HUES48 (cell line): ENCODE data around the gene CST6.

Source experiments
- H3K27ac ChIP-seq: one replicate; pipeline ENCODE4 v1.7.0; 2013; ENCODE audit warnings: low read depth, low read length, inconsistent platforms
- H3K27me3 ChIP-seq: 2 replicates; pipeline ENCODE4 v1.6.1; 2013; ENCODE audit warnings: mild to moderate bottlenecking, low read length; ENCODE audit not compliant: control insufficient read depth, insufficient read depth
- H3K36me3 ChIP-seq: 2 replicates; pipeline ENCODE4 v1.6.1; 2013; ENCODE audit warnings: low read length; ENCODE audit not compliant: control insufficient read depth, insufficient read depth
- H3K4me1 ChIP-seq: 2 replicates; pipeline ENCODE4 v1.6.1; 2013; ENCODE audit warnings: mild to moderate bottlenecking, low read length; ENCODE audit not compliant: control insufficient read depth, insufficient read depth
- H3K4me3 ChIP-seq: 2 replicates; pipeline ENCODE4 v1.5.1; 2013; ENCODE audit warnings: mild to moderate bottlenecking, low read depth, low read length
- H3K9ac ChIP-seq: 2 replicates; pipeline ENCODE4 v1.6.1; 2013; ENCODE audit warnings: mild to moderate bottlenecking, low read depth, low read length, moderate library complexity
- H3K9me3 ChIP-seq: 2 replicates; pipeline ENCODE4 v1.6.1; 2013; ENCODE audit warnings: low read length; ENCODE audit not compliant: control insufficient read depth, insufficient read depth

The CST6 gene

DNA sequence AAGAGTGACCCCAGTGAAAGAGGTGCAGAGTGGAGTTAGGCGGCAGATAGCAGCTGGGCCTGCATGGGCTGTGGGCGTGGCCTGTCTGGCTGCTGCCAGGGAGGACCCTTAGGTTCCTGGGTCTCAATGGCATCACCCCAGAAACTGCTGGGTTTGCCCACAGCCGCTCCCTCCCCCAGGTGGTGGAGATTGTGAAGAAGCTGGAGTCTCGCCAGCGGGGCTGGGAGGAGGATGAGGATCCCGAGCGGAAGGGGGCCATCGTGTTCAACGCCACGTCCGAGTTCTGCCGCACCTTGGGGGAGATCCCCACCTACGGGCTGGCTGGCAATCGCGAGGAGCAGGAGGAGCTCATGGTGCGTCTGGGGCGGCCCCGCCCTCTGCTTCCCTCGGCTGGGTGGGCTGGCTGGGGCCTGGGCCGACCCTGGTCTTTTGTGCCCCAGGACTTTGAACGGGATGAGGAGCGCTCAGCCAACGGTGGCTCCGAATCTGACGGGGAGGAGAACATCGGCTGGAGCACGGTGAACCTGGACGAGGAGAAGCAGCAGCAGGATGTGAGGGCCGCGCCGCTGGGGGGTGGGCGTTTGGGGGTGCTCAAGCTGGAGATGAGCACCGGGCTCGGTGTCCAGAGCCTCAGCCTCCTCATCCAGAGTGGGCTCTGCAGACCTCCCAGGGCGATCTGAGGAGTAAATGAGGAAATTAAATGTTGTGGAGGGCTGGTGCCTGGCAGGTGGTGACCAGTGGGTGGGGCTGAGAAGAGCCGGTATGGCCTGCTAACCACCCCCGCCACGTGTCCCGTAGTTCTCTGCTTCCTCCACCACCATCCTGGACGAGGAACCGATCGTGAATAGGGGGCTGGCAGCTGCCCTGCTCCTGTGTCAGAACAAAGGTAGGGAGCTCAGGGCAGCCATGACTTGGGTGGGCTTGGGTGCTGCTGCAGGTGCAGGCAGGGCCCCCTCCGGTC is 35.3 kb upstream of the CST6 start:
- Histone ChIP-seq H3K9ac (no peak overlapping the region), H3K27me3 (no peaks in the 10 kb centered on the region), H3K4me3 (no peak overlapping the region), H3K4me1 (no peaks in the 10 kb centered on the region), H3K27ac (no peak overlapping the region), H3K36me3 (peaks cover 56% of the 10 kb centered on the region), H3K9me3 (no peaks in the 10 kb centered on the region)

GRCh38 chr11:65977621-65978390 is 34.0 kb upstream of the CST6 start:
- Histone ChIP-seq H3K4me3 (no peak overlapping the region), H3K27me3 (no peaks in the 10 kb centered on the region), H3K4me1 (no peaks in the 10 kb centered on the region), H3K9ac (no peak overlapping the region), H3K27ac (no peak overlapping the region), H3K36me3 (peaks cover 49% of the 10 kb centered on the region), H3K9me3 (no peaks in the 10 kb centered on the region)

GRCh38 chr11:65978391-65979238 is 33.2 kb upstream of the CST6 start:
- no peak overlapping the region for H3K4me3 ChIP-seq
- H3K27me3 ChIP-seq: no peaks in the 10 kb centered on the region
- H3K36me3 ChIP-seq: peaks cover 43% of the 10 kb centered on the region
- H3K27ac ChIP-seq: no peak overlapping the region
- H3K9ac ChIP-seq: no peak overlapping the region
- H3K9me3 ChIP-seq: no peaks in the 10 kb centered on the region
- H3K4me1 ChIP-seq: no peaks in the 10 kb centered on the region

- no peak overlapping the region for H3K27ac ChIP-seq
- peaks cover 42% of the 10 kb centered on the region for H3K36me3 ChIP-seq
- no peak overlapping the region for H3K9ac ChIP-seq
- no peak overlapping the region for H3K4me3 ChIP-seq
- no peaks in the 10 kb centered on the region for H3K4me1 ChIP-seq
- no peaks in the 10 kb centered on the region for H3K27me3 ChIP-seq
- H3K9me3 ChIP-seq: no peaks in the 10 kb centered on the region
These were observed 32.5 kb upstream of the CST6 start for GRCh38 chr11:65979261-65979759.

DNA sequence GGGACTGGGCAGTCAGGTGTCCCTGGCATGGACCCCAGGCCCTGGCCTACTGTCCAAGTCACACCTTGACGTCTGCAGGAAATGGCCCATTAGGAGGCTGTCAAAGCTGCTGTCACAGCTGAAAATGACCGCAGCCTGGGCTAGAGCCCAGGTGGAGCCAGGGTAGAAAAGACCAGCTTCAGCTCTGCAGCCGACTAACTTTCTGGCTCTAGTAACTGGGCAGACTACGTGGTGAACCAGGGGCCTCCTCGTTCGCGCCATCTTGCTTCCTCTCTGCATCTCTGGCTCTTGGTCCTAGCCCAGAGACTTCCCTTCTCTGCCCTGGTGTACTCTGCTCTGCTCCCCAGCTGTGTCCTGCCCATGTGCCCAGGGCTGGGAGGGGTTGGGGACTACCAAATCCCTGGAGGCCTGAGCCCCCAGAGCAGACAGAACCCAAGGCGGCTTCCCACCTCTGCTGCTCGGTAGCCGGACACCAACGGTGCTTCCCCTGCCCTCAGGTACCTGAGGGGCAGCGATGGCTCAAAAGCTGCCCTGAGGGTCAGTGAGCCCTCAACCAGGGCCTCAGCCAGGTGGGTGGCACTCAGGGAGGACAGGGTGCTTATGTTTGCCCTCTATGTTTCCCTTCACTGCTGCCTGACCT is 30.6 kb upstream of the CST6 start:
- Histone ChIP-seq H3K9me3 (no peaks in the 10 kb centered on the region), H3K4me1 (no peaks in the 10 kb centered on the region), H3K9ac (no peak overlapping the region), H3K36me3 (peaks cover 33% of the 10 kb centered on the region), H3K27me3 (no peaks in the 10 kb centered on the region), H3K4me3 (no peak overlapping the region), H3K27ac (no peak overlapping the region)

GRCh38 chr11:65981972-65982823 is 29.6 kb upstream of the CST6 start:
- H3K4me3 ChIP-seq: no peak overlapping the region
- H3K36me3 ChIP-seq: peaks cover 23% of the 10 kb centered on the region
- no peak overlapping the region for H3K27ac ChIP-seq
- H3K27me3 ChIP-seq: no peaks in the 10 kb centered on the region
- no peaks in the 10 kb centered on the region for H3K9me3 ChIP-seq
- H3K9ac ChIP-seq: no peak overlapping the region
- no peaks in the 10 kb centered on the region for H3K4me1 ChIP-seq

DNA sequence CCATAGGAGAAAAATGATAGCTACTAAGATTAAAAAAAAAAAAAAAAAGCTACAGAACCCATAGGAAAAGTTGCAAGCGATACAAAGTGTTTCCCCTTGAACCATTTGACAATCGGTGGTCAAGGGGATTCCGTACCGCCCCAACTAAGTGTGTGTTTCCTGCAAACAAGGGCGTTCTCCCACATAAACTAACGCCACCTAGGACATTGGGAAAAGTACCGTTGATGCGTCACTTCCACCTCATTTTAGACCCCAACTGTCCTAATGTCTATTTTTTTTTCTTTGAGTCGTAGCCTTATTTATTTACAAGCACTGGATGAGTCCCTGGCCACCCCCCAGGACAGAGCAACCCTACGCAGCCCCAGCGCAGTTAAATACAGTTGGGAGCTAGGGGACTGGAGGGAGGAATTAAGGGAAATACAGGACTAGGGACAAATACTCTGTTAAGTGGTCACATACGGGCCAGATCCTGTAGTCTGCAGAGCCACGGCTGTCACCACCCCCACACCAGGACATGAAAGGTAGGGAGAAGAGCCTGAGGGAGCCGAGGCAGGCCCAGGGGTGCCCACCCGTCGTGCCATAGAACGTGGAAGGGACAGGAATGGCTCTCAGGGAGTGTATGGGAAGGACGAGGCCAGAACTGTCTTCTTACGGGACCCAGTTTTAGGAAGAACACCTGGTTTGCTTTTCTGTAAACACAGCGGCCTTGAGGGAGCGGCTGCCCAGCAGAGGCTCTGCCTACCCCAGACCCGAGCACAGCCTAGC is 28.8 kb upstream of the CST6 start:
- H3K4me1 ChIP-seq: no peaks in the 10 kb centered on the region
- H3K27ac ChIP-seq: no peak overlapping the region
- no peaks in the 10 kb centered on the region for H3K9me3 ChIP-seq
- H3K36me3 ChIP-seq: peaks cover 15% of the 10 kb centered on the region
- no peaks in the 10 kb centered on the region for H3K27me3 ChIP-seq
- no peak overlapping the region for H3K4me3 ChIP-seq
- no peak overlapping the region for H3K9ac ChIP-seq

GRCh38 chr11:65983589-65983987 is 28.2 kb upstream of the CST6 start:
- Histone ChIP-seq H3K36me3 (peaks cover 10% of the 10 kb centered on the region), H3K27ac (no peak overlapping the region), H3K9ac (no peak overlapping the region), H3K4me1 (no peaks in the 10 kb centered on the region), H3K4me3 (no peak overlapping the region), H3K9me3 (no peaks in the 10 kb centered on the region), H3K27me3 (no peaks in the 10 kb centered on the region)

- Histone ChIP-seq H3K9ac (no peak overlapping the region), H3K36me3 (no peaks in the 10 kb centered on the region), H3K27me3 (no peaks in the 10 kb centered on the region), H3K27ac (no peak overlapping the region), H3K9me3 (no peaks in the 10 kb centered on the region), H3K4me1 (no peaks in the 10 kb centered on the region), H3K4me3 (no peak overlapping the region)
These were observed 24.5 kb upstream of the CST6 start for GRCh38 chr11:65987336-65987735.
